T-helper 2 cell treated with Interferon-gamma antibody and Interleukin-4, amounts not matched to agents 5 μg/mL and 100 μg/mL, for 36 hours (primary cell): ENCODE results near the gene SRGAP1.
A peak's percentile ranks its signal among the peaks of the same experiment; 100 is the strongest.
"Not testable (repeated sequence)": the region's sequence is repeated elsewhere in the genome, so short reads cannot be mapped to it uniquely, and the experiment has no call there.

Source experiments
- DNase-seq: peaks from one replicate; pipeline ENCODE4 v3.0.0; 2021; ENCODE audit warnings: low spot score
- H3K27ac Mint-ChIP-seq: one replicate; pipeline ENCODE4 v1.8.0; 2021; ENCODE audit warnings: mild to moderate bottlenecking, mixed read lengths
- H3K27me3 Mint-ChIP-seq: one replicate; pipeline ENCODE4 v1.8.0; 2021; ENCODE audit warnings: low read depth, mixed read lengths
- H3K36me3 Mint-ChIP-seq: one replicate; pipeline ENCODE4 v1.8.0; 2021; ENCODE audit warnings: low read depth, mixed read lengths
- H3K4me1 Mint-ChIP-seq: one replicate; pipeline ENCODE4 v1.8.0; 2021; ENCODE audit warnings: low read depth, mixed read lengths
- H3K4me3 Mint-ChIP-seq: one replicate; pipeline ENCODE4 v1.8.0; 2022; ENCODE audit warnings: mild to moderate bottlenecking, moderate library complexity, mixed read lengths
- H3K9me3 Mint-ChIP-seq: one replicate; pipeline ENCODE4 v1.8.0; 2021; ENCODE audit warnings: mixed read lengths

The SRGAP1 gene

GRCh38 chr12:63820427-63820826, 24.1 kb upstream of the SRGAP1 start:
- H3K4me3 Mint-ChIP-seq, result no peak overlapping the region
- no peak for DNase-seq
- peaks cover 16% of the 10 kb centered on the region for H3K4me1 Mint-ChIP-seq
- H3K27ac Mint-ChIP-seq, result no peak overlapping the region
- H3K36me3 Mint-ChIP-seq, result peaks cover 15% of the 10 kb centered on the region
- peaks cover 31% of the 10 kb centered on the region for H3K9me3 Mint-ChIP-seq
- peaks cover 11% of the 10 kb centered on the region for H3K27me3 Mint-ChIP-seq

GRCh38 chr12:63821781-63822251, 22.7 kb upstream of the SRGAP1 start:
- Mint-ChIP-seq H3K9me3 (peaks cover 28% of the 10 kb centered on the region), H3K27ac (peak overlapping the region; percentile 60), H3K36me3 (peaks cover 14% of the 10 kb centered on the region), H3K27me3 (peaks cover 11% of the 10 kb centered on the region), H3K4me1 (peaks cover 10% of the 10 kb centered on the region), H3K4me3 (peak overlapping the region; percentile 83)
- no peak for DNase-seq

DNA sequence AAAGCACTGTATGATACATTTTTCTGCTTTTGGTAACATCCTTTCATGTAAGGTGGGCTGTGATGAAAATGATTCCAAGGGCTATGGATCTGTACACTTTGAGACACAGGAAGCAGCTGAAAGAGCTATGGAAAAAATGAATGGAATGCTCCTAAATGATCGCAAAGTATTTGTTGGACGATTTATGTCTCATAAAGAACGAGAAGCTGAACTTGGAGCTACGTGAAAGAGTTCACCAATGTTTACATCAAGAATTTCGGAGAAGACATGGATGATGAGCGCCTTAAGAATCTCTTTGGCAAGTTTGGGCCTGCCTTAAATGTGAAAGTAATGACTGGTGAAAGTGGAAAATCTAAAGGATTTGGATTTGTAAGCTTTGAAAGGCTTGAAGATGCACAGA, 22.1 kb upstream of the SRGAP1 start:
- Mint-ChIP-seq H3K4me1 (peaks cover 10% of the 10 kb centered on the region), H3K9me3 (peaks cover 23% of the 10 kb centered on the region), H3K4me3 (peak overlapping the region; percentile 83), H3K27ac (no peak overlapping the region), H3K27me3 (peaks cover 11% of the 10 kb centered on the region), H3K36me3 (peaks cover 12% of the 10 kb centered on the region)
- no peak for DNase-seq

DNA sequence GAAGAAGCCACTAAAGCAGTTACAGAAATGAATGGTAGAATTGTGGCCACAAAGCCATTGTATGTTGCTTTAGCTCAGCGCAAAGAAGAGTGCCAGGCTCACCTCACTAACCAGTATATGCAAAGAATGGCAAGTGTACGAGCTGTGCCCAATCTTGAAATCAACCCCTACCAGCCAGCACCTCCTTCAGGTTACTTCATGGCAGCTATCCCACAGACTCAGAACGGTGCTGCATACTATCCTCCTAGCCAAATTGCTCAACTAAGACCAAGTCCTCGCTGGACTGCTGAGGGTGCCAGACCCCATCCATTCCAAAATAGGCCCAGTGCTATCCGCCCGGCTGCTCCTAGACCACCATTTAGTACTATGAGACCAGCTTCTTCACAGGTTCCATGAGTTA, 21.5 kb upstream of the SRGAP1 start:
- H3K4me3 Mint-ChIP-seq, result no peak overlapping the region
- peaks cover 12% of the 10 kb centered on the region for H3K36me3 Mint-ChIP-seq
- no peak for DNase-seq
- peaks cover 11% of the 10 kb centered on the region for H3K27me3 Mint-ChIP-seq
- peaks cover 10% of the 10 kb centered on the region for H3K4me1 Mint-ChIP-seq
- peaks cover 20% of the 10 kb centered on the region for H3K9me3 Mint-ChIP-seq
- no peak overlapping the region for H3K27ac Mint-ChIP-seq

DNA sequence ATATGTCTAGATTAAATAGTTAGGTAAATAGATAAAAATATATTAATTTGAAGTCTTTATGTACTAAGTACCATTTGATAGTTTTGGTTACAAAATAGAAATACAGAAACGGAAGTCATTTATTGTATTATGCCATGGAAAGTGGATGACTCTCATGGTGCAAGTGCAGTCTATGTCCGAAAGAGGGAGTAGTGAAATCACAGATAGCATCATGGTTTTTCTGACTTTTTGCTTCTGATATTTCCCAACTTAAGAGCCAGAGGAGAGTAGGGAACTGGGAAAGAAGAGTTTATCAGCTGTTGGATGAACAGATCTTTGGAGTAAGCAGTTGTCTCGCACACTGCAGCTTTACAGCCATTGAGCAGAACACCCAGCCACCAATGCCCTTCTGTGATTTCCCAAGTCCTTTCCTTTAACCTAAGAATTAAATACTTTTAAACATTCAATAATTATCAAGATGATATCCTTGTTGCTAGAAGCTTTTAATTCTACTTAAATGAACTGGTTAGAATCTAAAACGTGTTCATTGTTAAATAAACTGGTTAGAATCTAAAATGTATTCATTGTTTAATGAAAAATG, 18.4 kb upstream of the SRGAP1 start:
- no peak overlapping the region for H3K4me3 Mint-ChIP-seq

DNA sequence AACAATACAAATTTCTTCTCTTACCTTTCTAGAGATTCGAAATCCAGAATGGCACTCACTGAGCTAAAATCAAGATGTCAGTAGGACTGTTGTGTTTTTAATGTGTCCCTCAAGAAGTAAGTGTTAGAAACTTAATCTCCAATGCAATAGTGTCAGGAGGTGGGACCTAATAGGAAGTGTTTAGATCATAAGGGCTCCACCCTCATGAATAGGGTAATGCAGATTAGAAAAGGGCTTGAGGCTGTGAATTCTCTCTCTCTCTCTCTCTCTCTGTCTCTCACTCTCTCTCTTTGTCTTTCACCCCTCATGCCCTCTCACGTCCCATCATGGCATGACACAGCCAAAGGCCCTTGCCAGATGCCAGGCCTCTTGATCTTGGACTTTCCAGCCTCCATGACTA, 15.6 kb upstream of the SRGAP1 start:
- no peaks in the 10 kb centered on the region for H3K36me3 Mint-ChIP-seq
- H3K27me3 Mint-ChIP-seq, result peaks cover 27% of the 10 kb centered on the region
- no peak overlapping the region for H3K27ac Mint-ChIP-seq
- peaks cover 1% of the 10 kb centered on the region for H3K4me1 Mint-ChIP-seq
- no peaks in the 10 kb centered on the region for H3K9me3 Mint-ChIP-seq
- no peak for DNase-seq
- H3K4me3 Mint-ChIP-seq, result no peak overlapping the region

More for the DNA sequence above, 18.4 kb upstream of the SRGAP1 start:
- H3K27ac Mint-ChIP-seq, result no peak overlapping the region
- H3K27me3 Mint-ChIP-seq, result peaks cover 30% of the 10 kb centered on the region
- H3K36me3 Mint-ChIP-seq, result peaks cover 5% of the 10 kb centered on the region
- H3K9me3 Mint-ChIP-seq, result no peaks in the 10 kb centered on the region
- peaks cover 10% of the 10 kb centered on the region for H3K4me1 Mint-ChIP-seq
- DNase-seq, result no peak

- DNase-seq, result no peak
- no peaks in the 10 kb centered on the region for H3K9me3 Mint-ChIP-seq
- no peak overlapping the region for H3K27ac Mint-ChIP-seq
- H3K4me1 Mint-ChIP-seq, result no peaks in the 10 kb centered on the region
- no peaks in the 10 kb centered on the region for H3K36me3 Mint-ChIP-seq
- H3K4me3 Mint-ChIP-seq, result no peak overlapping the region
- H3K27me3 Mint-ChIP-seq, result peaks cover 21% of the 10 kb centered on the region
These were observed 8.5 kb upstream of the SRGAP1 start for GRCh38 chr12:63836046-63836445.

- Mint-ChIP-seq H3K4me1 (no peaks in the 10 kb centered on the region), H3K9me3 (no peaks in the 10 kb centered on the region), H3K27me3 (peaks cover 21% of the 10 kb centered on the region), H3K4me3 (no peak overlapping the region), H3K36me3 (no peaks in the 10 kb centered on the region), H3K27ac (no peak overlapping the region)
- DNase-seq, result no peak
These were observed 7.6 kb upstream of the SRGAP1 start for GRCh38 chr12:63836936-63837335.

DNA sequence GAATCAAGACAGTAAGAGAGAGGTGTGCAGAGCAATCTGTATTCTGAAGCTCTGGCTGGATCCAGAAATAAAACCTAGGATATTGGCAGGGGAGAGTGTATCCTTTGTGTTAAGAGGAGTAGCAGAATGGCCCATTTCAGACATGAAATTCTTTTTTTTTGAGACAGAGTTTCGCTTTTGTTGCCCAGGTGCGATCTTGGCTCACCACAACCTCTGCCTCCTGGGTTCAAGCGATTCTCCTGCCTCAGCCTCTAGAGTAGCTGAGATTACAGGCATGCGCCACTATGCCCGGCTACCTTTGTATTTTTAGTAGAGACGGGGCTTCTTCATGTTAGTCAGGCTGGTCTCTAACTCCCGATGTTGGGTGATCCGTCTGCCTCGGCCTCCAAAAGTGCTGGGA, 6.1 kb upstream of the SRGAP1 start:
- Mint-ChIP-seq H3K36me3 (no peaks in the 10 kb centered on the region), H3K9me3 (no peaks in the 10 kb centered on the region), H3K27me3 (peaks cover 28% of the 10 kb centered on the region), H3K4me1 (peaks cover 4% of the 10 kb centered on the region), H3K27ac (no peak overlapping the region), H3K4me3 (no peak overlapping the region)
- DNase-seq, result no peak

GRCh38 chr12:63841011-63841410, 3.5 kb upstream of the SRGAP1 start:
- Mint-ChIP-seq H3K4me3 (no peak overlapping the region), H3K27me3 (peaks cover 42% of the 10 kb centered on the region), H3K9me3 (no peaks in the 10 kb centered on the region), H3K4me1 (peaks cover 10% of the 10 kb centered on the region), H3K36me3 (peaks cover 2% of the 10 kb centered on the region), H3K27ac (no peak overlapping the region)
- DNase-seq, result no peak

- peaks cover 10% of the 10 kb centered on the region for H3K4me1 Mint-ChIP-seq
- H3K36me3 Mint-ChIP-seq, result peaks cover 2% of the 10 kb centered on the region
- H3K27ac Mint-ChIP-seq, result no peak overlapping the region
These were observed 2.9 kb upstream of the SRGAP1 start for GRCh38 chr12:63841571-63841970.

DNA sequence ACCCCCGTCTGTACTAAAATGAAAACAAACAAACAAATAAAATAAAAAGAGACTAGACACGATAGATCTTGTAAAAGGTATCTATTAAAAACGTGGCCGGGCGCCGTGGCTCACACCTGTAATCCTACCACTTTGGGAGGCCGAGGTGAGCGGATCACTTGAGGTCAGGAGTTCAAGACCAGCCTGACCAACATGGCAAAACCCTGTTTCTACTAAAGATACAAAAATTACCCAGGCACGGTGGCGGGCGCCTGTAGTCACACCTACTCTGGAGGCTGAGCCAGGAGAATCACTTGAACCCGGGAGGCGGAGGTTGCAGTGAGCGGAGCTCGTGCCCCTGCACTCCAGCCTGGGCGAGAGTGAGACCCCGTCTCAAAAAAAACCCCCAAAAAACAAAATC, 1.8 kb upstream of the SRGAP1 start:
- H3K27ac Mint-ChIP-seq, DNase-seq, H3K36me3 Mint-ChIP-seq, H3K9me3 Mint-ChIP-seq: not testable (repeated sequence)
- peaks cover 44% of the 10 kb centered on the region for H3K27me3 Mint-ChIP-seq
- H3K4me1 Mint-ChIP-seq, result peaks cover 10% of the 10 kb centered on the region
- H3K4me3 Mint-ChIP-seq, result peak overlapping the region; percentile 72

More at GRCh38 chr12:63841571-63841970, 2.9 kb upstream of the SRGAP1 start:
- no peak for DNase-seq
- Mint-ChIP-seq H3K9me3 (no peaks in the 10 kb centered on the region), H3K27me3 (peaks cover 45% of the 10 kb centered on the region), H3K4me3 (no peak overlapping the region)

DNA sequence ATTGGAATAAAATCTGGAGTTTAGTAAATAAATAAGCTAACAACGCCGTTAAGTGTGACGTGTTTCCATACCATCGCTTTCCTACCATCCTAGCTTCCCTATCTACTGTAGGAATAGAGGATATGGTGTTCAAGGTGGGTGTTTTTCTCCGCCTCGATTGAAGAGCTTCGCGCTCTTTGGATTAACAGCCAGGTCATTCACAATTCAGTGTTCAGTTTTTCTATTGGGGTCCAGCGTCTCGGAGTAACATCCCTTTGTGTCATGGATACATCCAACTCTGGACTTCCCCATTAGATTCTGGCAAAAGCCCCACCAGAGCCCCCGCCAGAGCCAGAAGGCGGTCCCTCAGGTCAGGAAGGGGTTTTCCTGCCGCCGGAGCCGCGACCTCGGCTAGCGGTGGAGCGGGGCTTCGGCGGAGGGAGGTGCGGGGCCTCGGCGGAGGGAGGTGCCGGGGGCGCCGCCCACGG, 1.2 kb upstream of the SRGAP1 start:
- H3K27me3 Mint-ChIP-seq, result peaks cover 42% of the 10 kb centered on the region
- no peaks in the 10 kb centered on the region for H3K9me3 Mint-ChIP-seq
- no peak for DNase-seq
- peaks cover 10% of the 10 kb centered on the region for H3K4me1 Mint-ChIP-seq
- H3K4me3 Mint-ChIP-seq, result peak overlapping the region; percentile 72
- H3K36me3 Mint-ChIP-seq, result peaks cover 2% of the 10 kb centered on the region
- no peak overlapping the region for H3K27ac Mint-ChIP-seq

DNA sequence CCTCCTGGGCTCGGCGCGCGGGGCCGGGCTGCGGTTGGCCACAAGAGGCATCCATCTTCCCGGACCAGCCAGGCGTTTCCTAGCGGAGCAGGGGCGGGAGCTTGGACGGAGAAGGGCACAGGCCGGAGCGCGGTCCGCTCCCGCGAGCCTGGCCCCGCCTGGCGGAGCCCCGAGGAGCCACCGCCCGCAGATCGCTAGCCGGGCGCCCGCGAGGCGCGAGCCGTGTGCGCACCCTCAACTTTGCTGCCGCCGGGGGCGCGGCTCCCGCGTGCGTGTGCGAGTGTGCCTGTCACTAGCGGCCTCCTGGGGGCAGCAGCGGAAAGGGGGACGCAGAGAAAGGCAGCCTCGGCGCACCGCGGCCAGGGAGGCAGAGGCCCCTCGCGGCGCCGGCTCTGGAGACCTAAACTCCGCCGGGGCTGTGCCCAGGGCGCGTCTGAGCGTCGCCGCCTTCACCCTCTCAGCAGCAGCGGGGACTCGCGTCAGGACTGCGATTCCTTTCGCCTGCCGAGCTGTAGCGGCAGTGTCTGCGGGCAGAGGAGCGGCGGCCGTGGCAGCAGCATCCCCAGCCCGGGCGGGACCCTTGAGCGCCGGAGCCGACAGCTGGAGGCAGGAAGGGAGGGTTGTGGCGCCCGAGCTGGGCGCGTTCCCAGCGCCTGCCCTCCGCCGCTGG, 644 bp upstream of the SRGAP1 start:
- Mint-ChIP-seq H3K36me3 (peaks cover 2% of the 10 kb centered on the region), H3K9me3 (no peaks in the 10 kb centered on the region), H3K4me1 (peaks cover 10% of the 10 kb centered on the region), H3K27me3 (peaks cover 43% of the 10 kb centered on the region), H3K27ac (no peak overlapping the region), H3K4me3 (peak overlapping the region; percentile 62)
- DNase-seq, result peak; percentile 76
